DMS153 (cell line): Measurements from ENCODE around the gene SMCO1.
"Not testable (repeated sequence)": the region's sequence is repeated elsewhere in the genome, so short reads cannot be mapped to it uniquely, and the experiment has no call there.

Experiments used
- DNase-seq: peaks from one replicate; lab custom pipeline; 2025; lab: John Stamatoyannopoulos, UW

SMCO1 gene

DNA sequence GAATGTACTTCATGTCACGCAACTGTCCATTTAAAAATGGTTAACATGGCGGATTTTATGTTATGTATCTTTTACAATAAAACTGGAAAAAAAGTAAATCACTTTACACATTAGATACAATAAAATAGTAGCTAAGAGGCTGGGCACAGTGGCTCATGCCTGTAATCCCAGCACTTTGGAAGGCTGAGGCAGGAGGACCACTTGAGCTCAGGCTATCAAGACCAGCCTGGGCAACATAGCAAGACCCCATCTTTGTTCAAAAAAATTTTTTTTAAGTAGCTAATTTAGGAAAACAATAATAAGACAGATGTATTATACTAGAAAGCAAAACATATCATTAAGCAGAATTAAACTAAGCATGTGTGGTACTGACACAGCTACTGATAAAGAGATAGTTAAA, 23.1 kb downstream of the SMCO1 start:
- DNase-seq, result no peak

DNA sequence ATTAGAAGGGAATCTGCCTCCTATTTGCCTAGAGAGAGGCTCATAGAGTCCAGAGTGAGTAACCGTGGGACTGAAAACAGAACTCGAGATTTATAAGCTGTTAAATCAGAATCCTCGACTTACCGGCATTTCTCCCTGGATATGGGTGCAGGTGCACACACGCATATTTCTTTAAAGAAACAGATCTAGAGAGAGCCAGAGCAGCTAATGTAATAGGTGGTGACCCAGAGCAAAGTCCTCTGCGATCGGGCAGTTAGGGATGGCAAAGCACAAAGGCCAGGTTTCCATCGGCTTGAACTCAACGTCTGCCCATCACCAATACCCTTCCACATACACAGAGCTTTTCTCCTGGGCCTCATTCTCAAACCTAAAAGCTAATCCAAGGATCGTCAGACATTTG, 25.4 kb downstream of the SMCO1 start:
- no peak for DNase-seq

DNA sequence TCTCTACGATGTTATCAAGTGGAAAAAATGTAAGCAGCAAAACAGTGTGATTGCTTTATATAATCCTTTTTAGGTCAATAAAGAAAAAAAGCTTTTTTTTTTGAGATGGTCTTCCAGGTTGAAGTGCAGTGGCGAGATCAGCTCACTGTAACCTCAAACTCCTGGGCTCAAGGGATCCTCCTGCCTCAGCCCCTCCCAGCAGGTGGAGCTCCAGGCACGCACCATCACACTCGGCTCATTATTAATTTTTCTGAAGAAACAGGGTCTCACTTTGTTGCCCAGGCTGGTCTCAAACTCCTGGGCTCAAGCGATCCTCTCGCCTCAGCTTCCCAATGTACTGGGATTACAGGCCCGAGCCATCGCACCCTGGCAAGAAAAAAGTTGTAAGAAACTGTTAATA, 28.9 kb downstream of the SMCO1 start:
- DNase-seq, result no peak

DNA sequence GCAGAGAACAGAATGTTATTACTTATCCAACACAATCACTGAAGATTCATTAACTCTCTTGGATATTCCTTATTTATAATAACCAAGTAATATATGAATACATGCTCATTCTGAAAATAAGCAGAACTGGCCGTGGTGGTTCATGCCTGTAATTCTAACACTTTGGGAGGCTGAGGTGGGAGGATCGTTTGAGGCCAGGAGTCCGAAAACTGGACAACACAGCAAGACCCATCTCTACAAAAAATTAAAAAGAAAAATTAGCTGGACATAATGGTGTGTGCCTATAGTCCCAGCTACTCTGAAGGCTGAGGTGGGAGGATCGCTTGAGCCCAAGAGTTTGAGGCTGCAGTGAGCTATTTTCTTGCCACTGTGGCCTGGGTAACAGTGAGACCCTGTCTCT, 37.5 kb downstream of the SMCO1 start:
- DNase-seq, result no peak

DNA sequence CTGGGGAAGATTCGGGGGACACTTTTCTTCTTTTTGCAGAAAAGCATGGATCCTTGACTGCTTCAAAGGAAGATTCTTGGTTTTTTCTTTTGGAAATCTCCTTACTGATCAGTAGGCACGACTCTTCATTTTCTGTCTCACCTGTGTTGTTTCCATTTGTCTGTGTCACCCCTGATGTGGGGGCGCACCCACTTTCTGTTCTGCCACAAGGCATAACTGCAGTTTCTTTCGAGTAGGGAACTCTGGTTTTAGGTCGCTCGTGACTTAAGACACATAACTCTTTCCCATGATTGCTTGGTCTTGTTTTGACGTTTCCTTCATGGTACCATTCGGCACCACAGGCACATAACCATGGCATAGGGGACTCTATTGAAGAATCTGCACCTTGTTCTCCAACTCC, 42.9 kb downstream of the SMCO1 start:
- no peak for DNase-seq

DNA sequence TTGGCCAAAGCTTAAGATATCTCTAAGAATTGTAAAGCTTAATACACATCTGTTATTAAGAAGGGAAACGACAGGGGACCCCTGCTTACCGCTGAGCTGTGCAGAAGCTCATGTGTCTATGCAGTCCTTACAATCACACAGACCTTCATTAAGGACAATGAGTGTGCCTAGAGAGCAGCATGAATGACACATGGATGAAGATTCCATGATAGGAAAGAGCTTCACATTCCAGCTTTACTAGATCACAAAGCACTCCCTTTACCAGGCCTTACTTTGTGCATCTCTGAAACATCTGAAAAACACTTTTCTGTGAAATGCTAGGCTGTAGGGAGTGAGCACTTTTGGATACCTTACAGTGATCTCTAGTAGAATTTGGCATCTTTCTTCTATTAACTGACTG, 43.6 kb downstream of the SMCO1 start:
- no peak for DNase-seq

DNA sequence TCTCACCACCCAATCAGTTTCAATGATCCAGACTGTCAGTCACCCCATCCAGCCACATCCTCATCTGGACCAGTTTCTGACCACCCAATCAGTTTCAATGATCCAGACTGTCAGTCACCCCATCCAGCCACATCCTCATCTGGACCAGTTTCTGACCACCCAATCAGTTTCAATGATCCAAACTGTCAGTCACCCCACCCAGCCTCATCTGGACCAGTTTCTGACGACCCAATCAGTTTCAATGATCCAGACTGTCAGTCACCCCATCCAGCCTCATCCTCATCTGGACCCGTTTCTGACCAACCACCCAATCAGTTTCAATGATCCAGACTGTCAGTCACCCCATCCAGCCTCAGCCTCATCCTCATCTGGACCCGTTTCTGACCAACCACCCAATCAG, 45.0 kb downstream of the SMCO1 start:
- DNase-seq, result not testable (repeated sequence)

DNA sequence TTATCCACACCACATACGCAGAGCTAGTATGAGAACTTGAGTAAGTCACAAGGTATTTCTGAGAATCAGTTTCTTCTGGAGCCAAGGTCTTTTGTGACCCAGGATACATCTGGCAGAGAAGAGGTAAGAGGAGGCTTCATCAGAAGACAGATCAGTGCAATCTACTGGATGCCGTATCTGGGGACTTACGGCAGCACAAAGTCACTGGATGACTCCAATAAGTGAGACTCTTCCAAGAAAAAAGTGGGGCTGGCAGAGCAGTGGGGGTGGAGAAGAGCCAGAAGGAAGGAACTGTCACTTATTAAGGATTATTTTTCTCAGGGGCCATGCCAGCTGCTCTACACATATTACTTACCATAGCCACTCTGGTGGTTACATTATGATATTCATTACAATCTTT, 51.3 kb downstream of the SMCO1 start:
- DNase-seq, result no peak

DNA sequence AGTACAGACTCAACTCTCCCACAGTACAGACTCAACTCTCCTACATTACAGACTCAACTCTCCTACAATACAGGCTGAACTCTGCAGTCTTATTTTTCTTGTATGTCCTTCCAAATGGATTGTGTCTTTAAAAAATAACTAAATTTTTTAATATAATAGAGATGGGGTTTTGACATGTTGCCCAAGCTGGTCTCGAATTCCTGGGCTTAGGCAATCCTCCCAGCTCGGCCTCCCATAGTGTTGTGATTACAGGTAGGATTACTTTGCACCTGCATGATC, 51.7 kb downstream of the SMCO1 start:
- DNase-seq, result no peak

DNA sequence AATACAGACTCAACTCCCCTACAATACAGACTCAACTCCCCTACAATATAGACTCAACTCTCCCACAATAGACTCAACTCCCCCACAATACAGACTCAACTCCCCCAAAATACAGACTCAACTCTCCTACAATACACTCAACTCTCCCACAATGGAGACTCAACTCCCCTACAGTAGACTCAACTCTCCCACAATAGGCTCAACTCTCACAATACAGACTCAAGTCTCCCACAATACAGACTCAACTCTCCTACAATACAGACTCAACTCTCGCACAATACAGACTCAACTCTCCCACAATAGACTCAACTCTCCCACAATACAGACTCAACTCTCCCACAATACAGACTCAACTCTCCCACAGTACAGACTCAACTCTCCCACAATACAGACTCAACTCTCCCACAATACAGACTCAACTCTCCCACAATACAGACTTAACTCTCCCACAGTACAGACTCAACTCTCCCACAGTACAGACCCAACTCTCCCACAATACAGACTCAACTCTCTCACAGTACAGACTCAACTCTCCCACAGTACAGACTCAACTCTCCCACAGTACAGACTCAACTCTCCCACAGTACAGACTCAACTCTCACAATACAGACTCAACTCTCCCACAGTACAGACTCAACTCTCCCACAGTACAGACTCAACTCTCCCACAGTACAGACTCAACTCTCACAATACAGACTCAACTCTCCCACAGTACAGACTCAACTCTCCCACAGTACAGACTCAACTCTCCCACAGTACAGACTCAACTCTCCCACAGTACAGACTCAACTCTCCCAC, 52.3 kb downstream of the SMCO1 start:
- not testable (repeated sequence) for DNase-seq

DNA sequence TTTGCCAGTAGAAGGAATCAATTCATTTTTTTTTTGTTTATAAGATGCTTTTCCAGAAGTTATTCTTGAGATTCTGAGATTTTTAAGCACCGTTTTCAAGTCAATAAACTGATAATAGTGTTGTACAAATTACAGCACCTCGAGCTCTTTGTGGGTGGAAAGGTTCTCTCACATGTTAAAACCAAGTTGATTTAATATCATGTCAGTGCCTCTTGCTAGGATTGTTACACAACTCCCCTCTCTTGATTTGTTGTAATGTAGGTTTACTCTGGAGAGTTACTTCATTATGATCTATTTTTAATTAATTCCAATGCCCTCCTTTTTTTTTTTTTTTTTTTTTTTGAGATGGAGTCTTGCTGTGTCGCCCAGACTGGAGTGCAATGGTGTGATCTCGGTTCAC, 57.1 kb downstream of the SMCO1 start:
- DNase-seq, result no peak

DNA sequence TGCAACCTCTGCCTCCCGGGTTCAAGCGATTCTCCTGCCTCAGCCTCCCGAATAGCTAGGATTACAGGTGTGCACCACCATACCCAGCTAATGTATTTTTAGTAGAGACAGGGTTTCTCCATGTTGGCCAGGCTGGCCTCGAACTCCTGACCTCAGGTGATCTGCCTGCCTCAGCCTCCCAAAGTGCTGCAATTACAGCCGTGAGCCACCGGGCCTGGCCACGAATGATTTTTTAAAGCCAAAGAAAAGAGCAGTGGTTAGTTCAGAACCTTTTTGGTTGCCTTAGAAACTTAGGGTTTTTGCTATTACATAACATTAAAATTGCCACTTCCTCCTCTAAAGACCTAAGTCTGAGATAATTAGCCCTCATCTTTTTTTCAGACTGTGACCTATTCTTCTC, 57.7 kb downstream of the SMCO1 start:
- not testable (repeated sequence) for DNase-seq
